GM18870 (cell line): ENCODE results near the gene LDB2.

Source experiments
- ATAC-seq: cut with Tn5 transposase; IDR thresholded peaks from one replicate; pipeline ENCODE4 v1.9.1; 2021; ENCODE audit warnings: moderate library complexity; ENCODE audit not compliant: unreplicated experiment

The LDB2 gene

GRCh38 chr4:16884673-16885460, 13.6 kb downstream of the LDB2 start:
- ATAC-seq: no peak

- no peak for ATAC-seq
Observed at GRCh38 chr4:16883806-16884205, 14.6 kb downstream of the LDB2 start.

GRCh38 chr4:16881151-16881884, 17.1 kb downstream of the LDB2 start:
- ATAC-seq: no peak

- no peak for ATAC-seq
Observed at GRCh38 chr4:16875487-16875886, 23.0 kb downstream of the LDB2 start.

- no peak for ATAC-seq
Observed at GRCh38 chr4:16869594-16870245, 28.7 kb downstream of the LDB2 start.

- ATAC-seq: no peak
Observed at GRCh38 chr4:16868674-16869073, 29.8 kb downstream of the LDB2 start.

- ATAC-seq: no peak
Observed at GRCh38 chr4:16867827-16868226, 30.6 kb downstream of the LDB2 start.

GRCh38 chr4:16866974-16867373, 31.5 kb downstream of the LDB2 start:
- ATAC-seq: no peak

GRCh38 chr4:16865897-16866283, 32.6 kb downstream of the LDB2 start:
- no peak for ATAC-seq

GRCh38 chr4:16865209-16865896, 33.1 kb downstream of the LDB2 start:
- no peak for ATAC-seq

GRCh38 chr4:16864199-16864598, 34.2 kb downstream of the LDB2 start:
- no peak for ATAC-seq

- no peak for ATAC-seq
Observed at GRCh38 chr4:16862697-16863096, 35.7 kb downstream of the LDB2 start.

GRCh38 chr4:16860516-16860915, 37.9 kb downstream of the LDB2 start:
- no peak for ATAC-seq

GRCh38 chr4:16859031-16859430, 39.4 kb downstream of the LDB2 start:
- no peak for ATAC-seq

GRCh38 chr4:16858275-16858752, 40.1 kb downstream of the LDB2 start:
- ATAC-seq: no peak

- no peak for ATAC-seq
Observed at GRCh38 chr4:16857425-16857824, 41.0 kb downstream of the LDB2 start.

- no peak for ATAC-seq
Observed at GRCh38 chr4:16853640-16854039, 44.8 kb downstream of the LDB2 start.

- ATAC-seq: no peak
Observed at GRCh38 chr4:16852644-16853043, 45.8 kb downstream of the LDB2 start.

GRCh38 chr4:16852228-16852627, 46.2 kb downstream of the LDB2 start:
- ATAC-seq: no peak

- no peak for ATAC-seq
Observed at GRCh38 chr4:16846540-16847117, 51.8 kb downstream of the LDB2 start.
